Activated CD4-positive, alpha-beta T cell treated with anti-CD3 and anti-CD28 coated beads for 36 hours (primary cell): ENCODE measurements around the gene SORBS1. TPM values are rescaled to one million over a fixed set of nuclear protein-coding genes. Genes with fewer than 3 reads are reported as not detected.

Source experiments
- ATAC-seq: fragments of 200-7000 bp; cut with Tn5 transposase; one replicate; pipeline ENCODE4 v1.10.0; 2021; ENCODE audit warnings: mild to moderate bottlenecking, moderate library complexity
- CTCF ChIA-PET: fragments of 350-600 bp; sonication (Branson Sonifier 250); formaldehyde crosslinking; loops from one replicate; lab custom pipeline; 2021; ENCODE audit warnings: antibody characterized with exemption; lab: Charles Lee
- POLR2A ChIA-PET: fragments of 350-600 bp; sonication (Branson Sonifier 250); formaldehyde crosslinking; loops from one replicate; lab custom pipeline; 2021; ENCODE audit warnings: antibody characterized with exemption, inconsistent platforms; lab: Charles Lee
- DNase-seq: peaks from one replicate; pipeline ENCODE4 v3.0.0-alpha.2; 2020
- H3K27ac Mint-ChIP-seq: one replicate; pipeline ENCODE4 v1.8.0; 2021; ENCODE audit warnings: mixed read lengths
- H3K27me3 Mint-ChIP-seq: one replicate; pipeline ENCODE4 v1.8.0; 2021; ENCODE audit warnings: mixed read lengths
- H3K36me3 Mint-ChIP-seq: one replicate; pipeline ENCODE4 v1.8.0; 2021; ENCODE audit warnings: low read depth, mixed read lengths
- H3K4me1 Mint-ChIP-seq: one replicate; pipeline ENCODE4 v1.8.0; 2021; ENCODE audit warnings: mixed read lengths
- H3K4me3 Mint-ChIP-seq: one replicate; pipeline ENCODE4 v1.8.0; 2021; ENCODE audit warnings: mild to moderate bottlenecking, moderate library complexity, mixed read lengths
- H3K9me3 Mint-ChIP-seq: one replicate; pipeline ENCODE4 v1.8.0; 2021; ENCODE audit warnings: low read depth, mixed read lengths
- intact Hi-C, 2 experiments: fragments of 100-400 bp; cut with DNase I in 1 of 2; cut with micrococcal nuclease in 1 of 2; formaldehyde crosslinking; loops; one replicate each; pipeline versions ENCODE4 v1.14.2 to v1.15.1; 2022 to 2024; cut with DNase I, micrococcal nuclease
- total RNA-seq, 2 experiments: library from RNA; stranded (reverse); gene quantifications; one replicate each; pipeline ENCODE4 v1.2.3, GENCODE V29; 2021

The SORBS1 gene
- total RNA-seq, 2 experiments from 2014 or later, result 0.69 to 1.0 TPM

DNA sequence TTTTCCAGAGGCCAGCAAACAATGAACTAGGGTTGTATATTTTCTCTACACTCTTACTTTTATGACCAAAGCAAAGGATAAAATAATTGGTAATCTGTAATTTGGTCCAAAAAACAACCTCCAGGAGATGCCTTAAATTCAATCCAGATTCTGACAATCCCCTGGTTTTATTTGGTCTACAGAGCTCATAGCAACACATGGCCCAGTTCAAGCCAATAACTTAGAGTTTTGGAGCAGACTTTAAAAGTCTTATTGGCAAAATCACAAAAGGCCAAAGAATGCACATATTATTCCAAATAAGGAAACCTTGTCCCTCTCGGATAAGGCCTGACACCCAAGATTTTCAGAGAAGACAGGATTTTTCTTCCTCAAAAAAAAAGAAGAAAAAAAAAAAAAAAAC is 51.9 kb downstream of the SORBS1 start:
- peaks cover 7% of the 10 kb centered on the region for H3K27me3 Mint-ChIP-seq
- peaks cover 7% of the 10 kb centered on the region for H3K4me1 Mint-ChIP-seq
- intact Hi-C loops, result no loop called here
- H3K4me3 Mint-ChIP-seq, result no peak overlapping the region
- no peaks in the 10 kb centered on the region for H3K9me3 Mint-ChIP-seq
- DNase-seq, result no peak
- H3K27ac Mint-ChIP-seq, result no peak overlapping the region
- no peaks in the 10 kb centered on the region for H3K36me3 Mint-ChIP-seq
- CTCF ChIA-PET, result interaction anchor here (0.7 kb wide), 1 partner anchor 66 kb away, joined by 3 read pairs; no protein-coding TSS in a partner anchor
- no peak for ATAC-seq
- POLR2A ChIA-PET, result no interaction called here

- ATAC-seq (no peak), DNase-seq (no peak)
- Mint-ChIP-seq H3K9me3 (no peaks in the 10 kb centered on the region), H3K36me3 (no peaks in the 10 kb centered on the region), H3K4me1 (peaks cover 1% of the 10 kb centered on the region), H3K27ac (no peak overlapping the region), H3K27me3 (peaks cover 7% of the 10 kb centered on the region), H3K4me3 (no peak overlapping the region)
- ChIA-PET CTCF (no interaction called here), POLR2A (no interaction called here)
- intact Hi-C loops, result no loop called here
Measured at GRCh38 chr10:95508730-95509129, 52.4 kb downstream of the SORBS1 start.

DNA sequence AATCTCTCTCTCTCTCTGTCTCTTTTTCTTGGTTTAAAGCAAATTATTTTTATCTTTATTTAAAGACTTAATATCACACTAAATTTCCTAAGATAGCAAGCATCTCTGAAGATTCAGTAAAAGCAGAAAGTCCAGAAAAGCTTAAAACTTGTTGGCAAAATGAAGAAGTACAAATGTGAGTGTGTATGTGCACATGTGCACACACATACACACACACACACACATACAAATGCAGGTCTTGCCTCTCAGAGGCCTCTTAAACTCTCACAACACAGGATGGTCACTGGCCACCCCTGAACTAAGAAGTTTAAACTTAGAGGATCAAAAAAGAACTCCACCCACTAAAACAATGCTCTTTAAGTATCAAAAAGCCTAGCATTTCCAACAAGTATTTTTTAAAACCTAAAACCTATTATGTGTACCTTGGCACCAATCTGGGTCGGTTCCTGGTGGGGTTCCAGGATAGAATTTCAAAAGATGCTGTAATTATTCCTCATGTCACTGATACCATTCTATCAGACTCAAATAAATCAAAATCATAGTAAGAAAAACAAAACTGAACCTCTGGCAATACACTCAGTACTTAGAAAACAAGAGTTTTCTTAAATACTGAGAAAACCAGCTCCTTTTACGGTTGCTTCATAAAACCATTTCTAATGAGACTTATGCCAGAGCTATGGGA is 55.0 kb downstream of the SORBS1 start:
- H3K4me3 Mint-ChIP-seq, result no peak overlapping the region
- no peaks in the 10 kb centered on the region for H3K9me3 Mint-ChIP-seq
- no peaks in the 10 kb centered on the region for H3K36me3 Mint-ChIP-seq
- POLR2A ChIA-PET, result no interaction called here
- CTCF ChIA-PET, result interaction anchor here (0.7 to 1.3 kb wide), 2 partner anchors 11 to 14 kb away, joined by 3 to 4 read pairs; no protein-coding TSS in a partner anchor
- DNase-seq, result no peak
- H3K27me3 Mint-ChIP-seq, result peaks cover 9% of the 10 kb centered on the region
- intact Hi-C loops, result no loop called here
- H3K27ac Mint-ChIP-seq, result no peak overlapping the region
- no peaks in the 10 kb centered on the region for H3K4me1 Mint-ChIP-seq
- no peak for ATAC-seq

GRCh38 chr10:95505641-95506040 is 55.5 kb downstream of the SORBS1 start:
- H3K4me3 Mint-ChIP-seq, result no peak overlapping the region
- peaks cover 9% of the 10 kb centered on the region for H3K27me3 Mint-ChIP-seq
- ChIA-PET CTCF (interaction anchor here (1.3 kb wide), 1 partner anchor 12 kb away, joined by 3 read pairs; no protein-coding TSS in a partner anchor), POLR2A (no interaction called here)
- intact Hi-C loops, result no loop called here
- H3K27ac Mint-ChIP-seq, result no peak overlapping the region
- H3K9me3 Mint-ChIP-seq, result no peaks in the 10 kb centered on the region
- H3K4me1 Mint-ChIP-seq, result no peaks in the 10 kb centered on the region
- ATAC-seq (no peak), DNase-seq (no peak)
- no peaks in the 10 kb centered on the region for H3K36me3 Mint-ChIP-seq

DNA sequence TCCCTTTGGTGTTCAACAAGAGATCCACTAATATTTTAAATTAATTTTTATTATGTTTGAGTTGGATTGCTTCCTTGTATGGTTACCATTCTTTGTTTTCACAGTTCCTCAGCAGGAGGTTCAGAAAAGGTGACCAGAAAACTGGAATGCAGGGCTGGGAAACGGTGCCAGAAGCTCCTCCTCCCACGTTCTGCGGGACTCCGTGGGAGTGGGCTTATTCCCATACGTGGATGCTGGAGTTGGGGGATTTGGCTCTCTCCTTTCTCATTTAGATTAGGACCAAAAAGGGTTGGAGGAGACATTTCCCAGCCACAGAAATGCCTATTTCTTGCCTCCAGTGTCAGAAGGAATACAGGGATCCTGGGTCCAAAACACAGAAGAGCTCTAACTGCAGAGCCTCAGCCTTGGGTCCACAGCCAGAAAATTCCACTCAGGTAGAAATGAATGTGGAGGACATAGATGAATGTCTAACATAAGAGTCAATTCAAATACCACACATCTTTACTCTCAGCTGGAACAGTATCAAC is 56.0 kb downstream of the SORBS1 start:
- peaks cover 9% of the 10 kb centered on the region for H3K27me3 Mint-ChIP-seq
- ChIA-PET CTCF (no interaction called here), POLR2A (no interaction called here)
- intact Hi-C loops, result no loop called here
- ATAC-seq (no peak), DNase-seq (no peak)
- no peak overlapping the region for H3K27ac Mint-ChIP-seq
- H3K36me3 Mint-ChIP-seq, result no peaks in the 10 kb centered on the region
- no peaks in the 10 kb centered on the region for H3K9me3 Mint-ChIP-seq
- H3K4me3 Mint-ChIP-seq, result no peak overlapping the region
- no peaks in the 10 kb centered on the region for H3K4me1 Mint-ChIP-seq

- no peaks in the 10 kb centered on the region for H3K4me1 Mint-ChIP-seq
- DNase-seq (no peak), ATAC-seq (no peak)
- no peak overlapping the region for H3K27ac Mint-ChIP-seq
- CTCF ChIA-PET, result interaction anchor here (0.8 kb wide), 1 partner anchor 117 kb away, joined by 3 read pairs; no protein-coding TSS in a partner anchor
- POLR2A ChIA-PET, result no interaction called here
- peaks cover 9% of the 10 kb centered on the region for H3K27me3 Mint-ChIP-seq
- H3K9me3 Mint-ChIP-seq, result no peaks in the 10 kb centered on the region
- intact Hi-C loops, result no loop called here
- H3K4me3 Mint-ChIP-seq, result no peak overlapping the region
- H3K36me3 Mint-ChIP-seq, result no peaks in the 10 kb centered on the region
Measured at GRCh38 chr10:95504246-95504691, 56.9 kb downstream of the SORBS1 start.

GRCh38 chr10:95503526-95503925 is 57.6 kb downstream of the SORBS1 start:
- Mint-ChIP-seq H3K27ac (no peak overlapping the region), H3K36me3 (no peaks in the 10 kb centered on the region), H3K4me1 (no peaks in the 10 kb centered on the region), H3K9me3 (no peaks in the 10 kb centered on the region), H3K27me3 (peaks cover 9% of the 10 kb centered on the region), H3K4me3 (no peak overlapping the region)
- no peak for ATAC-seq
- intact Hi-C loops, result no loop called here
- ChIA-PET CTCF (interaction anchor here (0.8 kb wide), 1 partner anchor 116 kb away, joined by 3 read pairs; no protein-coding TSS in a partner anchor), POLR2A (no interaction called here)
- no peak for DNase-seq

- DNase-seq (no peak), ATAC-seq (no peak)
- Mint-ChIP-seq H3K27me3 (peaks cover 9% of the 10 kb centered on the region), H3K9me3 (no peaks in the 10 kb centered on the region), H3K36me3 (no peaks in the 10 kb centered on the region), H3K4me3 (no peak overlapping the region), H3K27ac (no peak overlapping the region), H3K4me1 (no peaks in the 10 kb centered on the region)
- POLR2A ChIA-PET, result interaction anchor here (0.6 kb wide), 1 partner anchor 1579 kb away, joined by 3 read pairs; no protein-coding TSS in a partner anchor
- CTCF ChIA-PET, result no interaction called here
- intact Hi-C loops, result no loop called here
Measured at GRCh38 chr10:95503001-95503400, 58.2 kb downstream of the SORBS1 start.

DNA sequence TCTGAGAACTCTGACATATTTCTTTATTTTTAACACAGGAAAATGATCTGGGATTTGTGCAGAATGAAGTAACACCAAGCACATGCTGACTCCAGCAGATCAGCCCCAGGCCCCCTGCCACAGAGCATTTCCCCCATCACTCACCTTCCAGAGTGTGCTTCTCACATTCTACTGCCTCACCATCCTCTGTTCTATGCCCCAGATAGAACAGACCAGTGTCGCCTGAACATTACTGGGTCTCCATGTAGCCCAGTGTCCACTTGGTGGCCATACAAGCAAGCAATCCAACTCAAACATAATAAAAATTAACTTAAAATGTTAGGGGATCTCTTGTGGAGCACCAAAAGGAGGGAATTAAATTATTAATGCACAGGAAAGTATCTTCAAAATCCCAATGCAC is 58.8 kb downstream of the SORBS1 start:
- Mint-ChIP-seq H3K27ac (no peak overlapping the region), H3K9me3 (no peaks in the 10 kb centered on the region), H3K36me3 (no peaks in the 10 kb centered on the region), H3K4me1 (no peaks in the 10 kb centered on the region), H3K27me3 (peaks cover 8% of the 10 kb centered on the region), H3K4me3 (no peak overlapping the region)
- CTCF ChIA-PET, result no interaction called here
- POLR2A ChIA-PET, result interaction anchor here (0.6 kb wide), 1 partner anchor 1578 kb away, joined by 3 read pairs; no protein-coding TSS in a partner anchor
- no peak for DNase-seq
- intact Hi-C loops, result no loop called here
- ATAC-seq, result no peak

GRCh38 chr10:95501203-95502094 is 59.7 kb downstream of the SORBS1 start:
- intact Hi-C loops, result no loop called here
- Mint-ChIP-seq H3K27me3 (peaks cover 7% of the 10 kb centered on the region), H3K4me3 (no peak overlapping the region), H3K4me1 (no peaks in the 10 kb centered on the region), H3K27ac (no peak overlapping the region), H3K9me3 (no peaks in the 10 kb centered on the region), H3K36me3 (no peaks in the 10 kb centered on the region)
- ATAC-seq (no peak), DNase-seq (no peak)
- CTCF ChIA-PET, result no interaction called here
- POLR2A ChIA-PET, result no interaction called here

DNA sequence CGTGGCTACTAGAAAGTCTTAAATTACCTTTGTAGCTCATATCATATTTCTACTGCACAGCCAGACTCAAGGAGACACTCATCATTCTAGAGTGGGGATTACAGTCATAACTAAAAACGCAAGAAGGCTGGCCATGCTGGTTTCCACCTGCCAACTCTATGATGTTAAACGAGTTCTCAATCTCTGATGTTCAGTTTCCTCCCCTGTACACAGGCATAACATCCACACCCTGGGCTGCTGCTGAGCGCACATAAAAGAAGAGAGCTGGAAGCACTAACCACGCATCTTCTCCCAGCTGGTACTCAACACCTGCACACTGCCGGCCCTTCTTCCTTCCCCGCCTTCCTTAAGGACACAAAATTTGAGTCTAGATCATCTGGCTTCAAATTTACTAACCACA is 60.5 kb downstream of the SORBS1 start:
- ATAC-seq (peak; percentile 88), DNase-seq (peak; percentile 27)
- no peaks in the 10 kb centered on the region for H3K36me3 Mint-ChIP-seq

More for the DNA sequence above, 60.5 kb downstream of the SORBS1 start:
- Mint-ChIP-seq H3K27me3 (peaks cover 7% of the 10 kb centered on the region), H3K27ac (no peak overlapping the region), H3K4me3 (no peak overlapping the region), H3K4me1 (no peaks in the 10 kb centered on the region), H3K9me3 (no peaks in the 10 kb centered on the region)
- intact Hi-C loops, result no loop called here
- ChIA-PET POLR2A (no interaction called here), CTCF (no interaction called here)
